ENCODE results near the gene NDRG3.
"Not testable (repeated sequence)": the region's sequence is repeated elsewhere in the genome, so short reads cannot be mapped to it uniquely, and the experiment has no call there.

NDRG3 gene

DNA sequence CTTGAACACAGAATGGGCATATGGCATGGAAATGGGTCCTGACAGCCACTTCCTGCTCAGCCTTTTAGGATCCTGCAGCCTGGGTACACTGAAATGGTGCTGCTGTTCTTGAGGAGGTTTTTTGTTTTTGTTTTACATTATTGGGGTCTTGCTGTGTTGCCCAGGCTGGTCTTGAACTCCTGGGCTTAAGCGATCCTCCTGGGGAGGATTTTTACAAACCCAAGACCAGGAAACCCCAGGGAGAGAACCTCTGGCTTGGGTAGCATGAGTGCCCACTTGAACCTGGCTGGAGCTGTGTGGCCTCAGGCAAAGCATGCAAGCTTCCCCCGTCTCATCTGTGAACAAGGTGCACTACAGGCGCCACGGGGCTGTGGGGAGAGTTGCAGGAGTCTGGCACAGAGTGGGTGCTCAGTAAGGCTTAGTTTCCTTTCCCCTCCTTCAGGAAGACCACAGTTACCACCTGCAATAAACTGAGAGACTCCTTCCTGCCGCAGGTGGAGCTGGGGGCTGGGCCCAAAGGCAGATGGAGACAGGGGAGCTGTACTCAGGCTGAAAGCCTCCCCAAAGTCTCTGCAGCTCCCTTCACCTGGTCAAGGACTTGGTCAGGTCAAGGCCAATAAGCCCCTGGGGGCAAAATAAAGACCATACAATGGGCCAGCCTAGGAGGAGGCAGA is 101.7 kb downstream of the NDRG3 start:
- Histone ChIP-seq H3K27ac (ENCODE audit: low read length) (no peak overlapping the region), H3K4me1 (ENCODE audit: control insufficient read depth, low read depth, low read length) (peaks cover 13% of the 10 kb centered on the region), H3K27me3 (ENCODE audit: control insufficient read depth, insufficient read depth, low read length) (no peaks in the 10 kb centered on the region), H3K9ac (ENCODE audit: low read length) (no peak overlapping the region), H3K36me3 (ENCODE audit: control insufficient read depth, low read depth, low read length) (no peaks in the 10 kb centered on the region), H3K9me3 (ENCODE audit: control insufficient read depth, low read depth, low read length) (no peaks in the 10 kb centered on the region), H3K4me3 (ENCODE audit: low read length) (no peak overlapping the region)

DNA sequence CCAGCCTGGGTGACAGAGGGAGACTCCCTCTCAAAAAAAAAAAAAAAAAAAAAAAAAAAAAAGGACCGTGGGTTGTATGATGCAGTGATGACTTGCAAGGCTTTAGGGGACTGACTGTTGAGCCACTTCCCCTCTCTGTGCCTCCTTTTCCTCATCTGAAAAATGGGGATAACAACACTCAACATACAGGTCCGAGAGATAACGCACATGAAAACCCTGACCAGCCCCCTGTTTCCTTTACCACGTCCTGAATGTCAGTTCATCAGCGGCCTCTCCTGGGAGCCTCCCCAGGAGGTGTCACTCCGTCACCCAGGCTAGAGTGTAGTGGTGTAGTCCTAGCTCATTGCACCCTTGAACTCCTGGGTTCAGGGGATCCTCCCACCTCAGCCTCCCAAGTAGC is 103.8 kb downstream of the NDRG3 start:
- no peaks in the 10 kb centered on the region for H3K36me3 ChIP-seq (ENCODE audit: control insufficient read depth, low read depth, low read length)
- H3K27me3 ChIP-seq (ENCODE audit: control insufficient read depth, insufficient read depth, low read length), result no peaks in the 10 kb centered on the region
- no peak overlapping the region for H3K4me3 ChIP-seq (ENCODE audit: low read length)
- no peak overlapping the region for H3K27ac ChIP-seq (ENCODE audit: low read length)
- H3K9me3 ChIP-seq (ENCODE audit: control insufficient read depth, low read depth, low read length), result no peaks in the 10 kb centered on the region
- H3K9ac ChIP-seq (ENCODE audit: low read length), result no peak overlapping the region
- H3K4me1 ChIP-seq (ENCODE audit: control insufficient read depth, low read depth, low read length), result peaks cover 13% of the 10 kb centered on the region

DNA sequence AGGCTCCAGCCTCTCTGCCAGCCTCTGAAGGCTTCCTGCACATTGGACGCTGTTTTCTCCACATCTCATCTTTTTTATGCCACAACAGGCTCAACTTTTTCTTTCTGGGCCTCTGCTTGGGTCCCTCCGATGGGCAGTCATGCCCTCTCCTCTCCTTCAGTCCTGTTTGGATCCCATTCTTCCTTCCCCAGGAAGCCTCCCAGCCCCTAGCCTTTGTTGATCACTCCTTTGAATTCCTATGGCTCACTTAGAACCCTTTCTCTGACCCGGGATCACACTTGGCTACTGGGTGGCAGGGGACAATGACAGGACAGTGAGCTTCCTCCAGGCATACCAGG is 104.4 kb downstream of the NDRG3 start:
- no peaks in the 10 kb centered on the region for H3K9me3 ChIP-seq (ENCODE audit: control insufficient read depth, low read depth, low read length)
- no peak overlapping the region for H3K9ac ChIP-seq (ENCODE audit: low read length)
- no peak overlapping the region for H3K27ac ChIP-seq (ENCODE audit: low read length)
- no peak overlapping the region for H3K4me3 ChIP-seq (ENCODE audit: low read length)
- H3K4me1 ChIP-seq (ENCODE audit: control insufficient read depth, low read depth, low read length), result peaks cover 7% of the 10 kb centered on the region
- H3K27me3 ChIP-seq (ENCODE audit: control insufficient read depth, insufficient read depth, low read length), result no peaks in the 10 kb centered on the region
- H3K36me3 ChIP-seq (ENCODE audit: control insufficient read depth, low read depth, low read length), result no peaks in the 10 kb centered on the region

DNA sequence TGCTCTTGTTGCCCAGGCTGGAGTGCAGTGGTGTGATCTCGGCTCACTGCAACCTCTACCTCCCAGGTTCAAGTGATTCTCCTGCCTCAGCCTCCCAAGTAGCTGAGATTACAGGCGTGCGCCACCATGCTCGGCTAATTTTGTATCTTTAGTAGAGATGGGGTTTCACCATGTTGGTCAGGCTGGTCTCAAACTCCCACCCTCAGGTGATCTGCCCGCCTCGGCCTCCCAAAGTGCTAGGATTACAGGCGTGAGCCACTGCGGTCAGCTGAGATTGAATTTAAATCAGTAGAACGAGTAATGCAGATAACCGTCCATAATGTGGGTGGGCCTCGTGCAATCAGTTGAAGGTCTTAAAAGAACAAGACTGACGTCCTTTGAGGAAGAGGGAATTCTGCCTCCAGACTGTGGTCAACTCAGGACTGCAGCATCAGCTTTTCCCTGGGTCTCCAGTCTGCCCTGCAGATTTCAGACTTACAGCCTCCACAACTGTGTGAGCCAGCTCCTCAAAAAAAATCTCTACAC is 107.0 kb downstream of the NDRG3 start:
- H3K36me3 ChIP-seq (ENCODE audit: control insufficient read depth, low read depth, low read length); H3K27ac ChIP-seq (ENCODE audit: low read length); H3K27me3 ChIP-seq (ENCODE audit: control insufficient read depth, insufficient read depth, low read length); H3K9me3 ChIP-seq (ENCODE audit: control insufficient read depth, low read depth, low read length); H3K4me1 ChIP-seq (ENCODE audit: control insufficient read depth, low read depth, low read length); H3K4me3 ChIP-seq (ENCODE audit: low read length); H3K9ac ChIP-seq (ENCODE audit: low read length): not testable (repeated sequence)

DNA sequence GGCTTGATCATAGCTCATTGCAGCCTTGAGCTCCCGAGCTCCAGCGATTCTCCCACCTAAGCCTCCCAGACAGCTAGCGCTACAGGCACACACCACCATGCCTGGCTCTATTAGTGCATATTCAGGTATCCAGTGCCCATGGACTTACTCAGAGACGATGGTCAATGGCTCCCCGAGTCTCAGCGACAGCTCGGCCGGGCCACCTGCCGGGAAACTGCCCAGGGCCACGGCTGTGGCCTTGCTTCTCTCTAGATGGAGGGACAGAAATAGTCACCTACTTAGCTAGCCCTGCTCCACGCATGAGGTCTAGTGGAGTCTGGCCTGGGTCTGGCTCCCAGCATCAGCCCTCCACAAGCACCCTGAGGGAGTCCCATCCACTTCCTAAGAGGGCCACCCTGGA is 111.5 kb downstream of the NDRG3 start:
- H3K4me1 ChIP-seq (ENCODE audit: control insufficient read depth, low read depth, low read length), result no peaks in the 10 kb centered on the region
- no peaks in the 10 kb centered on the region for H3K36me3 ChIP-seq (ENCODE audit: control insufficient read depth, low read depth, low read length)
- H3K27me3 ChIP-seq (ENCODE audit: control insufficient read depth, insufficient read depth, low read length), result no peaks in the 10 kb centered on the region
- no peak overlapping the region for H3K27ac ChIP-seq (ENCODE audit: low read length)
- H3K4me3 ChIP-seq (ENCODE audit: low read length), result no peak overlapping the region
- H3K9me3 ChIP-seq (ENCODE audit: control insufficient read depth, low read depth, low read length), result no peaks in the 10 kb centered on the region
- H3K9ac ChIP-seq (ENCODE audit: low read length), result no peak overlapping the region

DNA sequence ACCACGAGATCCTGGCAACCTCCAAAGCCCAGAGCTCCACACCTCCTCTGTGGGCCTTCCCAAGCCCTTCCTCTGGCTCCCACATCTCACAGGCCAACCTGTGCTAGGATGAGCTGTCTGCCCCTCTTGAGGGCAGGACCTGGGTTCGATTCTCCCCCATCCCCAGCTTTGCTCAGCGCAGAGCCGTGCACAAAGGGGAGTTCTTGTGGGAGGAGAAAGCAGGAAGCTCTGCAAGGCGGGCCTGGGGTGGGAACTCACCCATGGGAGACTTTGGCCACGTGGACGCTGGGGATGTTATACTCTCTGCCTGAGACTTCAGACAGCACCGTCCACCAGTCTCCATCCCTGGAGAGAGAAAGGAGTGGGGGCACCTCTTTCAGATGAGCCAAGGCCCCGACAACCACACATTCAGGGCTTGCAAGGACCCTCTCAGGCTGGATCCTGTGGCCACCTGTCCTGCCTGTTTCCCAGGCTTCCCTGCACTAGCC is 112.6 kb downstream of the NDRG3 start:
- Histone ChIP-seq H3K9ac (ENCODE audit: low read length) (no peak overlapping the region), H3K4me3 (ENCODE audit: low read length) (no peak overlapping the region), H3K27me3 (ENCODE audit: control insufficient read depth, insufficient read depth, low read length) (no peaks in the 10 kb centered on the region), H3K36me3 (ENCODE audit: control insufficient read depth, low read depth, low read length) (no peaks in the 10 kb centered on the region), H3K9me3 (ENCODE audit: control insufficient read depth, low read depth, low read length) (no peaks in the 10 kb centered on the region), H3K27ac (ENCODE audit: low read length) (no peak overlapping the region), H3K4me1 (ENCODE audit: control insufficient read depth, low read depth, low read length) (no peaks in the 10 kb centered on the region)

DNA sequence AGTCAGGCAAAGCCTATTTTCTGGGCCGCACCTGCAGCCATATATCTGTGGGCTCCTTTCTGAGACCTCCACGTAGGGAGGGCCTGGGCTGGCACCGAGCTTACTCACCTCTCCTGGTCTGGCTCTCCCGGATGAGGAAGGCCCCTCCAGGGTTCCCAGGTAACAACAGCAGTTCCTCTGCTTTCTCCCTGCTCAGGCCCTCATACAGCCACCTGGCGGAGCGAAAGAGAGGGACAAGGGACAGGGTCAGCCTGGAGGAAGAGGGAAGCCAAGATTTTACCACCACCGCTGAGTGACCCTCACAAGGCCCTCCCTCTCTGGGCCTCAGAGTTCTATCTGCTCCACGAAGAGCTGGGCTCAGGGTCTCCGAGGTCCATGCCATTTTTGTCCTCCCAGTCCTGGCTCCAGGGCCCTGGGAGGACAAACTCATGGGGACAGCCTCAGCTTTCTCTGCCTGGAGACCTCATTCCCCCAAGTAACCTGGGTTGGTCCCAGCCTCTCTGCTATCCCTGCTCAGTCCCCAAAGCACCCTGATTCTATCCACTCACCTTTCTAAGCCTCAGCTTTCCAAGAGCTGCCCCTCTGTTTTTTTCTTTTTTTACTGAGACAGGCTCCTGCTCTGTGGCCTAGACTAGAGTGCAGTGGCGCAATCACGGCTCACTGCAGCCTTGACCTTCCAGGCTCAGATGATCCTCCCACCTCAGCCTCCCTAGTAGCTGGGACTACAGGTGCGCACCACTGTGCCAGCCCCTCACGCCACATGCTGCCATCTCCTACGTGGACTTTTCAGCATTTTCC is 113.2 kb downstream of the NDRG3 start:
- H3K27ac ChIP-seq (ENCODE audit: low read length), result no peak overlapping the region
- no peak overlapping the region for H3K9ac ChIP-seq (ENCODE audit: low read length)
- no peak overlapping the region for H3K4me3 ChIP-seq (ENCODE audit: low read length)
- no peaks in the 10 kb centered on the region for H3K27me3 ChIP-seq (ENCODE audit: control insufficient read depth, insufficient read depth, low read length)
- no peaks in the 10 kb centered on the region for H3K9me3 ChIP-seq (ENCODE audit: control insufficient read depth, low read depth, low read length)
- H3K36me3 ChIP-seq (ENCODE audit: control insufficient read depth, low read depth, low read length), result no peaks in the 10 kb centered on the region
- H3K4me1 ChIP-seq (ENCODE audit: control insufficient read depth, low read depth, low read length), result no peaks in the 10 kb centered on the region

DNA sequence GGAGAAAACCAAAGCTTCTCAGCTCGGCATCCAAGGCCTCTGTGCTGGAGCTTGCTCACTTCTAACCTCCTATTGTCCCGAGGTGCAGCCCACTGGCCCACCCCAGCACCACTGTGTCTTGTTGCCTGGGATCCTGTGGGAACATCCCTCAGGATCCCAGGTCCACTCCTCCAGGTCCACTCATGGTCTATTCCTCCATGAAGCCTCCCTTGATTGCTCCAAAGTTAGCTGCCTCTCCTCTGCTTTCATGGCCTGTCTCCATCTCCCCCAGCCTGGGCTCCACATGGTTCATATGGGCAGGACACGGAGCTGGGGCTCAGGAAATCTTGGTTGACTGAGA is 113.8 kb downstream of the NDRG3 start:
- no peaks in the 10 kb centered on the region for H3K9me3 ChIP-seq (ENCODE audit: control insufficient read depth, low read depth, low read length)
- no peak overlapping the region for H3K27ac ChIP-seq (ENCODE audit: low read length)
- no peaks in the 10 kb centered on the region for H3K27me3 ChIP-seq (ENCODE audit: control insufficient read depth, insufficient read depth, low read length)
- no peaks in the 10 kb centered on the region for H3K4me1 ChIP-seq (ENCODE audit: control insufficient read depth, low read depth, low read length)
- H3K4me3 ChIP-seq (ENCODE audit: low read length), result no peak overlapping the region
- H3K9ac ChIP-seq (ENCODE audit: low read length), result no peak overlapping the region
- no peaks in the 10 kb centered on the region for H3K36me3 ChIP-seq (ENCODE audit: control insufficient read depth, low read depth, low read length)

DNA sequence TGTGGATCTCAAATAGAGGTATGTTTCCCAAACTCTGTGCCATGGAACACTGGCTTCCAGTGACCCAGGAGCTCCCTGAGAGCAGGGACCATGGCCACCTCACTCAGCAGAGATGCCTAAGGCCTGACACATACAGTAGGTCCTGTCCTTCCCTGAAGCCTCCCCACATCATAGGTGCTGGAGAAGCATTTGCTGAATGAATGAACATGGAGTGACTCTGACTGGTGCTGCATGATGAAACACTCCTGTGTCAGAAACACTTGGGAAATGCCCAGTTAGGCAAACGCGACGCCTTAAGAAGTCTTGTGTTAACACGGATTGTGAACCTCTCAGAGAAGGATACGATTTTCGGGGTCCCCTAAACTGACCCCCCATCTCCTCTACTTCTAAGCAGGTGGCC is 114.2 kb downstream of the NDRG3 start:
- no peak overlapping the region for H3K9ac ChIP-seq (ENCODE audit: low read length)
- H3K27me3 ChIP-seq (ENCODE audit: control insufficient read depth, insufficient read depth, low read length), result no peaks in the 10 kb centered on the region
- no peaks in the 10 kb centered on the region for H3K4me1 ChIP-seq (ENCODE audit: control insufficient read depth, low read depth, low read length)
- no peaks in the 10 kb centered on the region for H3K9me3 ChIP-seq (ENCODE audit: control insufficient read depth, low read depth, low read length)
- H3K4me3 ChIP-seq (ENCODE audit: low read length), result no peak overlapping the region
- H3K27ac ChIP-seq (ENCODE audit: low read length), result no peak overlapping the region
- no peaks in the 10 kb centered on the region for H3K36me3 ChIP-seq (ENCODE audit: control insufficient read depth, low read depth, low read length)

DNA sequence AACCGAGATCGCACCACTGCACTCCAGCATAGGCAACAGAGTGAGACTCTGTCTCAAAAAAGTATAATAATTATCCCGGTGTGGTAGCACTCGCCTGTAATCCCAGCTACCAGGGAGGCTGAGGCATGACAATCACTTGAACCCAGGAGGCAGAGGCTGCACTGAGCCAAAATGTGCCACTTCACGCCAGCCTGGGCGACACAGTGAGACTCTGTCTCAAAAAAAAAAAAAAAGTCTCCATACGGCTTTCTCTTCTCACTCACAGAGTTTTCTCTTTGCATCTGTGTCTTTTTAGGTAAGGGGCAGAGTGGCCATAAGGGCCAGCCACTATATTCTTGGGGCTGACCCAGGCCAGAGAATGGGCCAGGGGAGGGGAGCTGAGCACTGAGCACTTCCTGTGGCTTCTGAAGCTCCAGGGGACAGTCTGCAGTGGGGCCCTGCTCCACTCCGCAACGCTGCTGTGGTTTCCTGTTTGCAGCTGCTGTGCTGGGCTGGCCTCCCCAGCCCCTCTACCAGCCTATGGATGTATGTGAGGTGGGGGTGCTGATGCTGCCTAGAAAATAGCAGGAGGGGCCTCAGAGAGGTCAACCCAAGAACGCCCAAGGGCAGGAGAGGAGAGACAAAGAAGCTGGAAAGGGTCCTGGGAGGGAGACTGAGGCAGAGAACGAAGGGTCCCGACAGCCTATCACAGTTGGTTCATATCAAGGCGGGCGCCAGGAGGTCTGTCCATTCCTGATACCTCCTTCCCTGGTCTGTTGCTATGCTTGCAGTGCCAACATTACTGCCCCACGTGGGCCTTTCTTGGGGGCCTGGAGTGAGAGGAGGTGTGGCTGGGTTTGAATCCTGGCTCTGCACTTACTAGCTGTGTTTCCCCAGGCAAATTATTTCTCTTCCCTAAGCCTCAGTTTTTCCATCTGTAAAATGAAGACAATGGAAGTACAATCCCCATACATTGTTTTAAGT is 115.9 kb downstream of the NDRG3 start:
- Histone ChIP-seq H3K27ac (ENCODE audit: low read length) (no peak overlapping the region), H3K4me1 (ENCODE audit: control insufficient read depth, low read depth, low read length) (no peaks in the 10 kb centered on the region), H3K4me3 (ENCODE audit: low read length) (no peak overlapping the region), H3K9me3 (ENCODE audit: control insufficient read depth, low read depth, low read length) (no peaks in the 10 kb centered on the region), H3K9ac (ENCODE audit: low read length) (no peak overlapping the region), H3K27me3 (ENCODE audit: control insufficient read depth, insufficient read depth, low read length) (no peaks in the 10 kb centered on the region), H3K36me3 (ENCODE audit: control insufficient read depth, low read depth, low read length) (no peaks in the 10 kb centered on the region)

DNA sequence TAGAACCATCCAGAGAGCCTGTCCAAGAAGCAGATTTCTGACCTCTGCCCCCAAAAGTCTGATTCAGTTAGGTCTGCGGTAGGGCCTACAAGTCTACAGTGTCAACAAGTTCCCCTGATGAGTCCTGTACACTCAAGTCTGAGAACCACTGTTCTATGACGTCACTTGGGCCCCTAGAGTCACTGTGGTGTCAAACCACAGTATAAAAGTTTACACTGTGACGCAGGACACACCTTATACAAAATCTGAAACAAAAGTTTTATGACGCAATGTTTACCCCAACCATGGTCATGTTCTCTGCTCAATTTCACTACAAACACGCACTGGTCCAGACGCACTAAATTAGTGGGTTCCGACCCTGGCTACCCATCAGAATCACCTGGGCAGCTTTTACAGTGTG is 117.8 kb downstream of the NDRG3 start:
- Histone ChIP-seq H3K4me3 (ENCODE audit: low read length) (no peak overlapping the region), H3K27me3 (ENCODE audit: control insufficient read depth, insufficient read depth, low read length) (no peaks in the 10 kb centered on the region), H3K27ac (ENCODE audit: low read length) (no peak overlapping the region), H3K4me1 (ENCODE audit: control insufficient read depth, low read depth, low read length) (no peaks in the 10 kb centered on the region), H3K9me3 (ENCODE audit: control insufficient read depth, low read depth, low read length) (no peaks in the 10 kb centered on the region), H3K9ac (ENCODE audit: low read length) (no peak overlapping the region), H3K36me3 (ENCODE audit: control insufficient read depth, low read depth, low read length) (no peaks in the 10 kb centered on the region)

All from iPS-18a (cell line).